COLO829 (cell line): ENCODE measurements around the gene CCK.
"Not testable (repeated sequence)": the region's sequence is repeated elsewhere in the genome, so short reads cannot be mapped to it uniquely, and the experiment has no call there.

ENCODE experiments used
- DNase-seq: peaks from one replicate; pipeline ENCODE4 v3.0.0; 2012; ENCODE audit warnings: low spot score

Gene CCK

GRCh38 chr3:42266085-42266484, at the start of gene CCK:
CCK (minus strand) TSS chr3:42266185; CDS start chr3:42263630, 2,555 bp downstream.
- DNase-seq = no peak

GRCh38 chr3:42314411-42314810, 48.4 kb upstream of the CCK start:
- no peak for DNase-seq

- no peak for DNase-seq
Observed at GRCh38 chr3:42308651-42309050, 42.7 kb upstream of the CCK start.

GRCh38 chr3:42306499-42306898, 40.5 kb upstream of the CCK start:
- DNase-seq = no peak

GRCh38 chr3:42302924-42303634, 37.1 kb upstream of the CCK start:
- no peak for DNase-seq

- DNase-seq = no peak
Observed at GRCh38 chr3:42301446-42302175, 35.6 kb upstream of the CCK start.

GRCh38 chr3:42300778-42301177, 34.8 kb upstream of the CCK start:
- no peak for DNase-seq

- DNase-seq = peak; percentile 37
Observed at GRCh38 chr3:42300013-42300412, 34.0 kb upstream of the CCK start.

- no peak for DNase-seq
Observed at GRCh38 chr3:42298259-42298658, 32.3 kb upstream of the CCK start.

GRCh38 chr3:42292009-42292408, 26.0 kb upstream of the CCK start:
- no peak for DNase-seq

GRCh38 chr3:42290966-42291714, 25.2 kb upstream of the CCK start:
- no peak for DNase-seq

- DNase-seq = no peak
Observed at GRCh38 chr3:42289026-42289425, 23.0 kb upstream of the CCK start.

GRCh38 chr3:42288385-42288784, 22.4 kb upstream of the CCK start:
- no peak for DNase-seq

- DNase-seq = not testable (repeated sequence)
Observed at GRCh38 chr3:42287423-42287822, 21.4 kb upstream of the CCK start.

GRCh38 chr3:42277676-42278075, 11.7 kb upstream of the CCK start:
- DNase-seq = no peak

- no peak for DNase-seq
Observed at GRCh38 chr3:42276141-42277132, 10.5 kb upstream of the CCK start.

- no peak for DNase-seq
Observed at GRCh38 chr3:42275217-42275616, 9.2 kb upstream of the CCK start.

GRCh38 chr3:42274266-42274665, 8.3 kb upstream of the CCK start:
- no peak for DNase-seq

- DNase-seq = no peak
Observed at GRCh38 chr3:42273361-42273760, 7.4 kb upstream of the CCK start.

- DNase-seq = no peak
Observed at GRCh38 chr3:42271786-42272185, 5.8 kb upstream of the CCK start.

- DNase-seq = no peak
Observed at GRCh38 chr3:42270561-42270960, 4.6 kb upstream of the CCK start.

- no peak for DNase-seq
Observed at GRCh38 chr3:42269647-42270046, 3.7 kb upstream of the CCK start.
